Measurements from ENCODE around the gene MAP4K1.
"Not testable (repeated sequence)": the region's sequence is repeated elsewhere in the genome, so short reads cannot be mapped to it uniquely, and the experiment has no call there.

MAP4K1 gene

DNA sequence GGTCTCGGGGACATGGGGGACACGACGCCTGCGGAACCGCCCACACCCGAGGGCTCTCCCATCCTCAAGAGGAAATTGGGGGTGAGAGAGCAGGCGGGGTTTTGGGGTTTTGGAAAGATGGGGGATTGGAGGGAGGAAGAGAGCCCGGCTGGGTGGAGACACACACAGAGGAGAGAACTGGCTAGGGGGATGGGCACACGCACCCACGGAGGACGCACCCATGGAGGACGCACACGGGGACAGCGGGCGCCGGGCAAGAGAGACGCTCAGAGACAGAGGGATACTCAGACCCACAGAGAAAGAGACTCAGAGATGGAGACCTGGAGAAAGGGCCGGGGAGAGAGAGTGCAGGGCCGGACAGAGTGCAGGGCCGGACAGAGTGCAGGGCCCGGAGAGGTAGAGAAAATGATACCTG, 52.1 kb downstream of the MAP4K1 start:
- no peak for DNase-seq

DNA sequence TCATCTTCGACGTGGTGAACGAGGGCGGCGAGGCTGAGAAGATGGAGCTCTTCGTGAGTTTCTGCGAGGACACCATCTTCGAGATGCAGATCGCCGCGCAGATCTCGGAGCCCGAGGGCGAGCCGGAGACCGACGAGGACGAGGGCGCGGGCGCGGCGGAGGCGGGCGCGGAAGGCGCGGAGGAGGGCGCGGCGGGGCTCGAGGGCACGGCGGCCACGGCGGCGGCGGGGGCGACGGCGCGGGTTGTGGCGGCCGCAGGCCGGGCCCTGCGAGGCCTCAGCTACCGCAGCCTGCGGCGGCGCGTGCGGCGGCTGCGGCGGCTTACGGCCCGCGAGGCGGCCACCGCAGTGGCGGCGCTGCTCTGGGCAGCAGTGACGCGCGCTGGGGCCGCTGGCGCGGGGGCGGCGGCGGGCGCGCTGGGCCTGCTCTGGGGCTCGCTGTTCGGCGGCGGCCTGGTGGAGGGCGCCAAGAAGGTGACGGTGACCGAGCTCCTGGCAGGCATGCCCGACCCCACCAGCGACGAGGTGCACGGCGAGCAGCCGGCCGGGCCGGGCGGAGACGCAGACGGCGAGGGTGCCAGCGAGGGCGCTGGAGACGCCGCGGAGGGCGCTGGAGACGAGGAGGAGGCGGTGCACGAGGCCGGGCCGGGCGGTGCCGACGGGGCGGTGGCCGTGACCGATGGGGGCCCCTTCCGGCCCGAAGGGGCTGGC, 52.6 kb downstream of the MAP4K1 start:
- DNase-seq, result no peak

DNA sequence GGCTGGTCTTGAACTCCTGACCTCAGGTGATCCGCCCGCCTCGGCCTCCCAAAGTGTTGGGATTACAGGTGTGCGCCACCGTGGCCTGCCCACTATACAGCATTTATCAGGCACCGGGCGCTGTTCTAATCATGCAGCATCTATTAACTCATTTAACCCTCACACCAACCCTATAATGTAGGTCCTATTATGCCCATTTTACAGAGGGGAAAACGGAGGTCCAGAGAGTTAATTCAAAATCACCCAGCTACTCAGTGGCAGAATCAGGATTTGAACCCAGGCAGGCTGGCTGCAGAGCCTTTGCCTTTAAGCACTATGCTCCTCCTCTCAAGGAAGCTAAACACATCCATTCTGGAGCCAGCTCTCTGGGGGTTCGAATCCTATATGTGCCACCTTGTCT, 54.3 kb downstream of the MAP4K1 start:
- DNase-seq, result no peak

DNA sequence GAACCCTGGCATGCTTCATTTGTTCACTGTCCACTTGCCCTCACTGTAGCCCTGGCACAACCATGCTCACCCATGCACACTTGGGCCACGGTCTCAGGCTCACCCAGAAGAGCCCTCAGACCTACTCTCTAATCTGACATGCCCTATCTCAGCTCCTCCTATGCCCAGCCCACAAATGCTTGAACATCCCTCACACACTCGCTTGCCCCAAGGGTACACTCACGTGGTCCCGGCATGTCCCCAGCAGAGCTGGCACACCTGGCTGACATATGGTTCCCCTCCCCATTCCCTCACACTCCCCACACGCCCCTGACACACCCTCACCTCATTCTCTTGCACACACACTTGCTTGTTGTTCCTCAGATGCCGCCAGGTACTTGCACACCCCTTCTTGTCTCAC, 55.7 kb downstream of the MAP4K1 start:
- DNase-seq, result no peak

DNA sequence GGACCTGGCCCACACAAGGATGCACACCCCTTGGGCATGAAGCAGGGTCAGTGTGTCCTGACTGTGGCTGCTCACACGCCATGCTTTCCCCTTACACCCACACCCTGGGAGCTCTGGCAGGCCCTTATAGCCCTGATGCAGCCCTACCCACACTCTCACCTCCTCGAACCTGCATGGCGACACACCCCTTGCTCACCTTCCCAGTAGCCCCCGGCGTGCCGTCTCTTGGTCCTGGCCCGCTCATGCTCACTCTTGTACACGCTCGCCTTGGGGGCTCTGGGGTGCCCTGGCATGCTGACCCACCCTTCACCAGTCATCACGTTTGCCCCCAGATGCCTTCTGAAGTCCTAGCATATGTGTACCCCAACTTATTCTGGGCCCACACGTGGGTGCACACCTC, 56.1 kb downstream of the MAP4K1 start:
- DNase-seq, result no peak

DNA sequence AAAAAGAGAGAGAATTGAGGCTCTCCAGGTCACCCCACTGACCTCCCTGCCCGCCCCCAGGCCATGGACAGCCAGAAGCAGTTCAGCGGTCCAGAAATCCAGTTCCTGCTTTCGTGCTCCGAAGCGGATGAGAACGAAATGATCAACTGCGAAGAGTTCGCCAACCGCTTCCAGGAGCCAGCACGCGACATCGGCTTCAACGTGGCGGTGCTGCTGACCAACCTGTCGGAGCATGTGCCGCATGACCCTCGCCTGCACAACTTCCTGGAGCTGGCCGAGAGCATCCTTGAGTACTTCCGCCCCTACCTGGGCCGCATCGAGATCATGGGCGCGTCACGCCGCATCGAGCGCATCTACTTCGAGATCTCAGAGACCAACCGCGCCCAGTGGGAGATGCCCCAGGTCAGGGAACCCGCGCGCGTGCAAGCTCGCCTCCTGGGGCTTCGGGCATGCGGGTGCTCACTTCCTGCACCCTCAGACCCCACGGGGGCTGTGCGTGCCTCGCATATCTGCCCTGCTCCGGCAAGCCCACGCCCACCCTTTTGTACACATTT, 56.6 kb downstream of the MAP4K1 start:
- no peak for DNase-seq

DNA sequence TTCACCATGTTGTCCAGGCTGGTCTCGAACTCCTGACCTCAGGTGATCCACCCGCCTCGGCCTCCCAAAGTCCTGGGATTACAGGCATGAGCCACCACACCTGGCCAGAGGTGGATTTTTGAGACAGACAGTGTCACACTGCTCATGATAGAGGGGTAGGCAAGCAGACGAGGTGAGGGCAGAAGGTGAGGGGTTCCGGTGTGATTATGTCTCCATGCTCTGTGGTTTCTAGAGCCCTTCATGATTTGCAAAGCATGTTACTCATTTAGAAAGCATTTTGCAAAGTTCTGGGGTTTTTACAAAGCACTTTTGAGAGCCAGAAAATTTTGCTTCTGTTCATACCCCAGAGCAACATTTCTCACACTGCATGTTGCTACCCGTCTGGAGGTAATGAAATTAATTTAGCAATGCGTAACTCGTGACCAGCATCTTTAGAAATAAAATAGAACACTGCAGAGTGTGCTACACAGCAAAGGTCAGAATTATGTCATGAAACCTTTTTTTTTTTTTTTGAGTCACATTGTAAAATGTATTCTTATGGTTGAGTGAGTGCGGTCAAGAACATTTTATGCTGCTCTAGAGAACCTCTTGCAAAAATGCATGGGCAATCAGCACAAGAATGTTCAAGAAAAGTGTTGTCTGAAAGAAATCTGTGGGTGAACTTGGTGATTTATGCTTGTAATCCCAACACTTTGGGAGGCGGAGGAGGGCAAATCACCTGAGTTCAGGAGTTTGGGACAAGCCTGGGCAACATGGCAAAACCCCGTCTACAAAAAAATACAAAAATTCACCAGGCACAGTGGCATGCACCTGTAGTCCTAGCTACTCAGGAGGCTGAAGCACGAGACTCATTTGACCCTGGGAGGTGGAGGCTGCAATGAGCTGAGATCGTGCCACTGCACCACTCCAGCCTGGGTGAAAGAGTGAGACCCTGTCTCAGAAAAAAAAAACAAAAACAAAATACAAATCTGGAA, 58.0 kb downstream of the MAP4K1 start:
- no peak for DNase-seq

DNA sequence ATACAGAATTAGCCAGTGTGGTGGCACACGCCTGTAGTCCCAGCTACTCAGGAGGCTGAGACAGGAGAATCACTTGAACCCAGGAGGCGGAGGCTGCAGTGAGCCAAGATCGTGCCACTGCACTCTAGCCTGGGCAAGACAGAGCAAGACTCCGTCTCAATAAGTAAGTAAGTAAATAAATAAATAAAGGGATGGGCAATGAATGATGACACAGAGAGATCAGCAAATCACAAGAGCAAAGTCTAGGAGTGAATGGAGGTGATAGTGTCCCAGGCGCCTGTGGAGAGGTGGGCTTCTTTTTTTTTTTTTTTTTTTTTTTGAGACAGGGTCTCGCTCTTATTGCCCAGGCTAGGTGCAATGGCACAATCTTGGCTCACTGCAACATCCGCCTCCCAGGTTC, 58.8 kb downstream of the MAP4K1 start:
- DNase-seq, result not testable (repeated sequence)

DNA sequence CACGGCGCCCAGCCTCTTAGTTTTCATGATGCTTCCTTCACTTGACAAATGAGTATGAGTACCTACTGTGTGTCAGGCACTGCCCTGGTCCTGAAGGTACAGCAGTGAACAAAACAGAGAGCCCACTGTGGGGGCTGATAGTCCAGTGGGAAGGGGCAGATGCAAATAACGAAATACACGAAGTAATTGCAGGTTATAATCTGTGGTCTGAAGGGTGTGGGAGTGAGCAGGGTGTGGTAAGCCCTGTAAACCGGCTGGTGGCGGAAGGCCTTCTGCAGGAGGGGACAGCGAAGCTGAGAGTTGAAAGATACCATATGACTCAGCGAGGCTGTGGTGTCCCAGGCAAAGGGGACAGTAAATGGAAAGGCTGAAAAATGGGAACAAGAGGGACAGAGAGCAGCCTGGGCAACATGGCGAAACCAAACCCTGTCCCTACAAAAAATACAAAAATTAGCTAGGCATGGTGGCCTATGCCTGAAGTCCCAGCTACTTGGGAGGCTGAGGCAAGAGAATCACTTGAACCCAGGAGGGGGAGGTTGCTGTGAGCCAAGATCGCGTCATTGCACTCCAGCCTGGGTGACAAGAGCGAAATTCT, 60.5 kb downstream of the MAP4K1 start:
- DNase-seq, result no peak

DNA sequence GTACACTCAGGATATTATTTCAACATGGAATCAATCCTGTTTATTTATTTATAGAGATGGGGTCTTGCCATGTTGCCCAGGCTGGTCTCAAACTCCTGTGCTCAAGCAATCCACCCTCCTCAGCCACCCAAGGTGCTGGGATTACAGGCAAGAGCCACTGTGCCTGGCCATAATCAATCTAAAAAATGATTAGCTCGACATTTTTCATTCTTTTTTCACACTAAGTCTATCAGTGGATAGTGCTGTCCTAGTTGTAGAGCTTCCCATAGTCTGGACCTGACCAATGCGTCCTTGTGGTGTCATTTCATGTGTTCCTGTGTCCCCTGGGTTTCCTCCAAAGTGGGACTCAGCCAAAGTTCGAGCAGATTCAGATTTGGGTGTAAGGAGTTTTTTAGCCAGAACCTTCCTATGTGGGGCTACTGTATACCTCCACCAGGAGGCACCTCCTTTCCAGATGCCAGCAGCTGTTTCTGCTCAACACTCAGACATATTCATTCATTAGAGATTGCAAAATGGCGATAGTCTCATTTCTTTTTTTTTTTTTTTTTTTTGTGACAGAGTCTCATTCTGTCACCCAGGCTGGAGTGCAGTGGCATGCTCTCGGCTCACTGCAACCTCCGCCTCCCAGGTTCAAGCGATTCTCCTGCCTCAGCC, 61.1 kb downstream of the MAP4K1 start:
- no peak for DNase-seq

DNA sequence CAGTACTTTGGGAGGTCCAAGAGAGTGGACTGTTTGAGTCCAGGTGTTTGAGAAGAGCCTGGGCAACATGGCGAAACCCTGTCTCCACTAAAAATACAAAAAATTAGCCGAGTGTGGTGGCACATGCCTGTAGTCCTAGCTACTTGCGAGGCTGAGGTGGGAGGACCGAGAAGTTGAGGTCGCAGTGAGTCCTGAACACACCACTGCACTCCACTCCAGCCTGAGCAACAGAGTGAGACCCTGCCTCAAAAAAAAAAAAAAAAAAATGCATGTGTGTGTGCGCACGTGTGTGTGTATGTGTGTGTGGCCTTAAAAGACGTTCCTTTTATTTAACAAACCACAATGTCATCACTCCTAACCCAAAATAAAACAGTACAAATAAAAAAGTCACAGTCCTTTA, 62.6 kb downstream of the MAP4K1 start:
- no peak for DNase-seq

DNA sequence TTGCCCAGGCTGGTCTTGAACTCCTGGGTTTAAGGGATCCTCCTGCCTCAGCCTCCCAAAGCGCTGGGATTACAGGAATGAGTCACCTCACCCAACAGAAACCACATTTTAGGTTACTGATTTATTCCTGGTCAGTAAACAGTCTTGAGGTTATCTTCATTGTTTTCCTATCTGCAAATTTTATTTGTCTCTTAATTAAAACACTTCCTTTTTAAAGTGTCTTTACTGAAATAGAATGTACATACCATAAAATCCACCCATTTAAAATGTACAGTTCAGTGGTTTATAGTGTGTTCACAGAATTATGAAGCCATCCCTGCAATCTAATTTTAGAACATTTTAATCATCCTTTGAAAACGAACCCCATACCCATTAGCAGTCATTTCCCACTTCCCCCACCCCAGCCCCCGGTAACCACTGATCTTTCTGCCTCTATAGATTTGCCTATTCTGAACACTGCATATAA, 63.0 kb downstream of the MAP4K1 start:
- no peak for DNase-seq

DNA sequence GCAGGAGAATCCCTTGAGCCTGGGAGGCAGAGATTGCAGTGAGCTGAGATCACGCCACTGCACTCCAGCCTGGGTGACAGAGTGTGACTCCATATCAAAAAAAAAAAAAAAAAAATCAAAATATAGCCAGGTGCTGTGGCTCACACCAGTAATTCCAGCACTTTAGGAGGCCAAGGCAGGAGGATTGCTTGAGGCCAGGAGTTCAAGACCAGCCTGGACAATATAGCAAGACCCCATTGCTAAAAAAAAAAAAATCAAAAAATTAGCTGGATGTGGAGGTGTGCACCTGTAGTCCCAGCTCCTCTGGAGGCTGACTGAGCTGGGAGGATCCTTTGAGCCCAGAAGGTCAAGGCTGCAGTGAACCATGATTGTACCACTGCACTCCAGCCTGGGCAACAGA, 64.5 kb downstream of the MAP4K1 start:
- DNase-seq, result not testable (repeated sequence)

DNA sequence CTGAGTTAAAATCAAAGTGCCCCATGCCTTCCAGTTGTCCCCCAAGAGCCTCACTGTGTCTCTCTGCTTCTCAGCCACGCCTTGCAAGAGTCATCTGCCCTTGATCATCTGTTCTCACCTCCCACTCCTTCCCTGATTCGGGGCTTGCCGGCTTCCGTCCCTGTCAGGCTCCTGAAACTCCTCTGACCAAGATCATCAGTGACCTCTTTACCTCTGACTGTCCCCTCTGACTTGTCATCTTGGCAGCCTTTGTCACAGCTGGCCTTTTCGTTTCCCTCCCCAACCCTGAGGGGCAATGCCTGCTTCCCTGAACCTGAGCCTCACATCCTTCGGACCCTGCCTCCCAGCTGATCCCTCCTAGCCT, 66.3 kb downstream of the MAP4K1 start:
- no peak for DNase-seq

DNA sequence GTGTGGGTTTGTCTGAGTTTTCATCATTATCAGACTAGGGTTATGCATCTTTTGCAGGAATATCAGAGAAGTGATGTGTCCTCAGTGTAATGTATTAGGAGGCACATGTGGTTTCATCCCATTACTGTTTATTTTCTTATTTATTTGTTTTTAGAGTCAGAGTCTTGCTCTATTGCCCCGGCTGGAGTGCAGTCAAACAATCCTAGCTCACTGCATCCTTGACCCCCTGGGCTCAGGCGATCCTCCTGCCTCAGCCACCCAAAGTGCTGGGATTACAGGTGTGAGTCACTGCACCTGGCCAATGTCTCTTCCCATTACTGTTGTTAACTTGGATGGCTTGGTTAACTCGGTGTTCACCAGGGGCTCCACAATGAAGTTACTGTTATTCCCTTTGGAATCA, 67.4 kb downstream of the MAP4K1 start:
- no peak for DNase-seq

DNA sequence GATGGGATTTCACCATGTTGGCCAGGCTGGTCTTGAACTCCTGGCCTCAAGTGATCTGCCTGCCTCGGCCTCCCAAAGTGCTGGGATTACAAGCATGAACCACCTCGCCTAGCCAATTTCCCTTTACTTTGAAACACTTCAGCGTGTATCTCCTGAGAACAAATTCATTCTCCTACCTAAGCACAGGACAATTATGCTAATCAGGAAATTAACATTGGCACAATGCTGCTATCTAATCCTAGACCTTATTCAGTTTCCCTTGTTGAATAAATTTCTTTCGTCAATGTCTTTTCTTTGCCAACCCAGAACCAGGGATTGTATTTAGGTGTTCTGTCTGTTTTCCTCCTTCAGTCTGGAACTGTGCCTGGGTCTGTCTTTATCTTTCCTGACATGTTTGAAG, 67.8 kb downstream of the MAP4K1 start:
- DNase-seq, result no peak

DNA sequence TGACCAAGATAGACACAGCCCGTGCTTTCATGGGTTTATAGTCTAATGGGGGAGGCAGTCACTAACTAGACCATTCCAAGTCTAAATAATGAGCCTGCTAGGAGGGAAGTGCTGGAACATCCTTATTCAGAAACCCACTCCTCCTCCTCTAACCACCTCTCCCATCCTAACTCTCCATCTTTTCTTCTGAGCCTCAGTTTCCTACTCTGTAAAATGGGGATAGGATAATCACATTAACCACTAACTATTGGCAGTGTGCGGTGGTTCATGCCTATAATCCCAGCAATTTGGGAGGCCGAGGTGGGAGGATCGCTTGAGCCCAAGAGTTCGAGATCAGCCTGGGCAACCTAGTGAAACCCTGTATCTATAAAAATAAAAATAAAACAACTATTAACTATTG, 68.7 kb downstream of the MAP4K1 start:
- DNase-seq, result no peak

DNA sequence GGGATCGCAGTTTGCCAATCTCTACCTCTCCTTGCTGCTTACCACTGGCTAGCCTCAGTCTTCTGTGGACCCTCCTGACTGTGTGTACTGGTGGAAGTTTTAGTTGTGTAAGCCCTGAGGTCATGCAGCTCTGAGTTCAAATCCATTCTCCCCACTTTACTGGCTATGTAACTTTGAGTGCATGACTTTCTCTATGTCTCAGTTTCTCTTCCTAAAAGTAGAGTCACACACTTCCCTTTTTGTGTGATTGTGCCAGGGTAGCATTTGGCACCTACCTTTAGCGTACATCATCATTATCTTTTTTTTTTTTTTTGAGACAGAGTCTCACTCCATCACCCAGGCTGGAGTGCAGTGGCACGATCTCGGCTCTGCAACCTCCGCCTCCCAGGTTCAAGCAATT, 70.3 kb downstream of the MAP4K1 start:
- no peak for DNase-seq

DNA sequence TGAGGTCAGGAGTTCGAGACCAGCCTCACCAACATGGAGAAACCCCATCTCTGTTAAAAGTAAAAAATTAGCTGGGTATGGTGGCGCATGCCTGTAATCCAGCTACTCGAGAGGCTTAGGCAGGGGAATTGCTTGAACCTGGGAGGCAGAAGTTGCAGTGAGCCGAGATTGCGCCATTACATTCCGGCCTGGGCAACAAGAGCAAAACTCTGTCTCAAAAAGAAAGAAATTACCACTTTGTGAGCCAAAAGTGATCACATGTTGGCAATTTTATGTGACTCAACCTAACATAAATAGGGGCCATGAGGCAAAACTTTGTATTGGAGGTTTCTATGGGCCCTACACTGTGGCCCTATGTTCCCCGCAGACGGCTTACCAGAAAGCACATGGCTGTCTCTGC, 72.2 kb downstream of the MAP4K1 start:
- no peak for DNase-seq

DNA sequence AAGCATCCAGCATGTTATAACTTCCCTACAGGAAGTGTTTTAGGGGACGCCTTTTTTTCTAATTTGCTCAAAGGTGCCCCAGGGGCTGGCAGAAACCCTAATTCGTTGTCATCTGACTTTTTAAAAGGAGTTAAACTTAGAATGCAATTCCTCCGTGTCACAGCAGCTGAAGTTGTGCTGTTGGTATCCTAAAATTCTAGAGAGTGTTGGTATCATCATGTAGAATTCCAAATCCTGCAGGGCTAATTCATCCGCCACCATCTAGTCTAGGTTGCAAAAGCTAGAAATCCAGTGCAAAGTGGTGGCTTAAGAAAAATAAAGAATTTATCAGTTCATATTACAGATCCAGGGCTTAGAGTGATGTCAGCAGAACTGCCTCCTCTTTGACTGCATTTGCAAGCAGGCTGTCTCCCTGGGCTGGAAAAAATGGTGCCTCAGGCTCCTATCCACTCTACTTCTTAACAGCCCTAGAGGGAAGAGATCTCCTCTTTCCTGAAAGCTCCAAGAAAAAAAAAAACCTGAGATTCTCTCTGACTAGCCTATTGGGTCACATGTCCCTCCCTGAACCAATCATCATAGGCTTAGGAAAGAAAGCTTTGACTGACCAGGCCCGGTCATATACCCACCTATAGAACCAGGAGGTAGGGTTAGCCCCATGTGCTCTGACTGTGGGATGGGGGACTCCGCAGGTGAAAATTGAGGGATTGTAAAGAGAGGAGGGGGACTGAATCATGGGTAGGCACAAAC, 73.0 kb downstream of the MAP4K1 start:
- DNase-seq, result no peak

DNA sequence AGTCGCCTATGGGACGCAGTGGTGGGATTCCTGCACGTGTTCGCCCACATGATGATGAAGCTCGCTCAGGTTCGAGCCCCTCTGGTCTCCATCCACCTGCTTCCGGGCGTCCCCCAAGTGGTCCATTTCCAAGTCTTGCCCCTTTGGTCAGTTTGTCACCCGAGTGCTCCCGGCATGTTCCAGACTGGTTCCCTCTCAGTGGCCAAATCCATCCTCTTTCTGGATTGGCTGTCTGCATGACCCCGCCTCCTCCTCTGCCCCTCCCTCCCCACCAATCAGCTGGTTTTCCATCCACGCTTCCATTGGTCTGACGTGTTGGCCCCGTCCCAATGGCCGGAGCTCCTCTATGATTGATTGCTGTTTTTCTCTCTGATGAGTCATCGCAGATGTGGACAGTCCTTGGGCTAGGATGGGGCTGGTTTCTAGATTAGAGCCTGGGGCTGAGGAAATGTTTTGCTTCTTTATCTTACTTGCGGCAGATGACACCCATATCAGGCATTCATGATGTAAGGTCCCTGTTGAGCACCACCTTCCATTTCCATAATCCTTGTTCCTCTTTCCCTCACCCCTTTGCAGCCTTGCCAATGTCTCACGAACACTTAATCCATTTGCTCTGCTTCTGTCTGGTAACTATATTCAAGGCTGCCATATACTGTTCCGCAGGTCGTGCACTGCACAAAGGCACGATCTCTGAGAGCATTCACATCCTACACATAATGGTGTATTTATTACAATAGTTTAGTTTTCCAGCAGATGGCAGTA, 73.8 kb downstream of the MAP4K1 start:
- DNase-seq, result peak; percentile 39
